ENCODE data around the gene TIMP1. TPM values are rescaled to one million over a fixed set of nuclear protein-coding genes. Genes with fewer than 3 reads are reported as not detected.
A peak's percentile ranks its signal among the peaks of the same experiment; 100 is the strongest.

Gene TIMP1
- total RNA-seq = 100 to 1,000 TPM in 2 of 4 donors, 10 to 100 TPM in 2; 46.5 to 395 (median 89.3) TPM

DNA sequence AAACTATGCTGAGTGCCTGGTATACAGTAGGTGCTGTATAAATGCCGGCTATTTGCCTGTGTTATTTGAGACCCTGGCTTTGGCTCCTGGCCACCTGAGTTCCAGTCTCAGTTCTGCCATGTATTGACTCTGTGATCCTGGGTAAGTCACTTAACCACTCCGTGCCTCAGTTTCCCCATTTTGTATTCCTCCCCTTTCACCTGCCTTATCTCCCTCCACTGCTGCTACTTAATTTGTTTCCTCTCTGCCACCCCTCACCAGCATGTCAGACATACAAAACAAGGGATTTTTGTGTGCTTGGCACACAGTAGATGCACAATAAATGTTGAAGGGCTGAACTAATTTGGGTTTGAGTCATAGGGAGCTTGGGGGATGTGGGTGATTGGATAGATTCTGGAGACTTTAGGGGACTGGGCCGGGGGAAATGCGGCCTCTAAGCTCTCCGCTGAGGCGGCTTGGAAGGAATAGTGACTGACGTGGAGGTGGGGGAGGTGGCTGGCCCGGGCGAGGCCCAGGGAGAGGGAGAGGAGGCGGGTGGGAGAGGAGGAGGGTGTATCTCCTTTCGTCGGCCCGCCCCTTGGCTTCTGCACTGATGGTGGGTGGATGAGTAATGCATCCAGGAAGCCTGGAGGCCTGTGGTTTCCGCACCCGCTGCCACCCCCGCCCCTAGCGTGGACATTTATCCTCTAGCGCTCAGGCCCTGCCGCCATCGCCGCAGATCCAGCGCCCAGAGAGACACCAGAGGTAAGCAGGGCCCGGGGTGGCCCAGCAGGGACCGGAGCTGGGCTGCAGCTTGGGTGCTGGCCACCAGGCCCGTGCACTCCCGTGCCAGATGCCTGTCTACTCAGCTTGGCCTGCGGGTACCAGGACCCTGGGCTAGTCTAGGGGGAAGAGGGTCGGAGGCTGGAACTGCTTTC lies at the start of gene TIMP1:
Gene TIMP1 (plus strand): TSS at position 706 of the 917 bp plus-strand sequence. CDS start 980 bp downstream, outside the sequence.
- intact Hi-C loops (cut with DNase I) = no loop called here
- WGBS, 2 donors = 20 to 26% methylated on average over 12 of the region's 28 CpGs
- H3K27me3 ChIP-seq = no peaks in the 10 kb centered on the region
- H3K9me3 ChIP-seq = no peaks in the 10 kb centered on the region
- TF ChIP-seq CTCF (IDR thresholded peaks at IDR 0.05) = no peak
- TF ChIP-seq POLR2A (IDR thresholded peaks at IDR 0.05) = peak in 1 of 2 donors; percentile 32
- DNase-seq = peak; percentile 72
- peak within 1 kb of the TSS in 1 of 3 donors; percentile 17 for H3K4me3 ChIP-seq (replicated peaks in 1 of 3)
- H3K4me1 ChIP-seq = no peaks in the 10 kb centered on the region
- H3K36me3 ChIP-seq = no peaks in the 10 kb centered on the region
- peak within 1 kb of the TSS in 2 of 3 donors; percentile 33 to 45 for H3K27ac ChIP-seq

GRCh38 chrX:47539860-47540259 lies 42.4 kb upstream of the TIMP1 start:
- H3K4me1 ChIP-seq = peaks cover 0 to 4% of the 10 kb centered on the region in 2 donors
- no peaks in the 10 kb centered on the region for H3K27me3 ChIP-seq
- H3K9me3 ChIP-seq = no peaks in the 10 kb centered on the region
- H3K27ac ChIP-seq = peak overlapping the region; percentile 82 to 89 (median 88)
- no peak for TF ChIP-seq CTCF (IDR thresholded peaks at IDR 0.05)
- no peak for TF ChIP-seq POLR2A (IDR thresholded peaks at IDR 0.05)
- H3K4me3 ChIP-seq (replicated peaks in 1 of 3) = no peak overlapping the region
- intact Hi-C loops (cut with DNase I) = no loop called here
- H3K36me3 ChIP-seq = no peaks in the 10 kb centered on the region
- no peak for DNase-seq

DNA sequence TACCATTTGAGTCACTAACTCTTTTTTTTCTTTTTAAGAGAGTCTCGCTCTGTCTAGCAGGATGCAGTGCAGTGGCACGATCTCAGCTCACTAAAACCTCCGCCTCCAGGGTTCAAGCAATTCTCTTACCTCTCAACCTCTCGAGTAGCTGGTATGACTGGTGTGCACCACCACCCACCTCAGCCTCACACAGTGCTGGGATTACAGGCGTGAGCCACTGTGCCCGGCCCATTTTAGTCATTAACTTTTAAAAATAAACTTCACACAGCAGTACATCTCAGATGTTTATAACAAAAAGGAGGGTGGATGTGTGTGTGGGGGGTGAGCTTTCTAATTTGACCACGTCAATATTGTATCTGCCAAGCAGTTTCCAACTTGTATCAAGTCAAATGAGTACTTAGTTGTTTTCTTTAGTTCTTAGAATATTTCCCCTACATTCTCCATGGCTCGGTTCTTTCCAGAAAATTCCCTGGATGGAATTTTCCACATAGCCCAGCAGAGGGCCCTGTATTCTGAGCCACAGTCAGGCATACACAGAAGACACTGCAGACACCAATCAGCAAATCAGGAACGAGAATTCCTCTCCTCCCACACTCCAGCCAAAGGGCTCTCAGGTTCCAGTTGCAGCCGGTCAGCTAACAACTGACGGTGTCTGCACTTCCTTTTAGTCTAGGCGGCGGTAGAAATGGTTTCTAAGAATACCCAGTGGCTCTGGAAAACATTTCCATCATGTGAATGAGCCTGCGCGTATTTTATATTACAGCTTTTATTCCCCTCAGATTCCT lies 41.3 kb upstream of the TIMP1 start:
- no peaks in the 10 kb centered on the region for H3K27me3 ChIP-seq
- WGBS, 2 donors = 24 to 26% methylated on average over 14 to 15 of the region's 15 CpGs
- no peaks in the 10 kb centered on the region for H3K36me3 ChIP-seq
- peaks cover 0 to 4% of the 10 kb centered on the region in 2 donors for H3K4me1 ChIP-seq
- H3K27ac ChIP-seq = peak overlapping the region; percentile 82 to 89 (median 88)
- TF ChIP-seq CTCF (IDR thresholded peaks at IDR 0.05) (peak; percentile 18 to 66 (median 51)), POLR2A (IDR thresholded peaks at IDR 0.05) (peak in 1 of 2 donors; percentile 74)
- H3K4me3 ChIP-seq (replicated peaks in 1 of 3) = no peak overlapping the region
- intact Hi-C loops (cut with DNase I) = no loop called here
- H3K9me3 ChIP-seq = no peaks in the 10 kb centered on the region
- peak; percentile 81 to 84 for DNase-seq

- H3K9me3 ChIP-seq = no peaks in the 10 kb centered on the region
- no peak for DNase-seq
- no peak overlapping the region for H3K4me3 ChIP-seq (replicated peaks in 1 of 3)
- intact Hi-C loops (cut with DNase I) = no loop called here
- H3K4me1 ChIP-seq = peaks cover 0 to 4% of the 10 kb centered on the region in 2 donors
- no peaks in the 10 kb centered on the region for H3K36me3 ChIP-seq
- H3K27me3 ChIP-seq = no peaks in the 10 kb centered on the region
- no peak overlapping the region for H3K27ac ChIP-seq
- TF ChIP-seq CTCF (IDR thresholded peaks at IDR 0.05) = no peak
- no peak for TF ChIP-seq POLR2A (IDR thresholded peaks at IDR 0.05)
- 87 to 98% methylated on average over 5 of the region's 5 CpGs for WGBS, 2 donors
These were observed 38.7 kb upstream of the TIMP1 start for GRCh38 chrX:47543496-47543895.
